GM12865 (cell line): ENCODE data around the gene GPC6.

Experiments used
- DNase-seq: peaks from one replicate; pipeline ENCODE4 v3.0.0; 2010; ENCODE audit warnings: low read depth
- H3K4me3 ChIP-seq: 2 replicates; pipeline ENCODE4 v1.5.1; 2011; ENCODE audit warnings: mild to moderate bottlenecking, low read depth, low read length, control low read depth
- CTCF ChIP-seq: IDR thresholded peaks from 2 replicates; pipeline ENCODE4 v1.5.1; 2011; ENCODE audit warnings: low read length, control low read depth, low read depth, inconsistent platforms; ENCODE audit not compliant: insufficient read depth; ENCODE audit errors: missing control alignments

The GPC6 gene

DNA sequence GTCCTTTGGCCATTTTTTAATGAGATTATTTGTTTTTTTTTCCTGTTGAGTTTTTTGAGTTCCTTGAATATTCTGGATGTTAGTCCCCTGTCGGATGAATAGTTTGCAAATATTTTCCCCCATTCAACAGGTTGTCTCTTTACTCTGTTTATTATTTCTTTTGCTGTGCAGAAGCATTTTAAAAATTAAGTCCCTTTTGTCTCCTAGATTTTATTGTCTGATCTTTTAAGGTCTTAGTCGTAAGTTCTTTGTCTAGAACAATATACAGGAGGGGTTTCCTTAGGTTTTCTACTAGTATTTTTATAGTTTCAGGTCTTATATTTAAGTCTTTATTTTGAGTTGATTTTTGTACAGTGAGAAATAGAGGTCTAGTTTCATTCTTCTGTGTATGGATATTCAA is 284.4 kb downstream of the GPC6 start:
- TF ChIP-seq CTCF = no peak
- DNase-seq = no peak

GRCh38 chr13:93515267-93515666 is 288.7 kb downstream of the GPC6 start:
- H3K4me3 ChIP-seq = no peak overlapping the region
- TF ChIP-seq CTCF = no peak
- DNase-seq = no peak

More for the DNA sequence above, 284.4 kb downstream of the GPC6 start:
- no peak overlapping the region for H3K4me3 ChIP-seq

- no peak for TF ChIP-seq CTCF
- H3K4me3 ChIP-seq = no peak overlapping the region
- no peak for DNase-seq
These were observed 291.1 kb downstream of the GPC6 start for GRCh38 chr13:93517658-93518057.

DNA sequence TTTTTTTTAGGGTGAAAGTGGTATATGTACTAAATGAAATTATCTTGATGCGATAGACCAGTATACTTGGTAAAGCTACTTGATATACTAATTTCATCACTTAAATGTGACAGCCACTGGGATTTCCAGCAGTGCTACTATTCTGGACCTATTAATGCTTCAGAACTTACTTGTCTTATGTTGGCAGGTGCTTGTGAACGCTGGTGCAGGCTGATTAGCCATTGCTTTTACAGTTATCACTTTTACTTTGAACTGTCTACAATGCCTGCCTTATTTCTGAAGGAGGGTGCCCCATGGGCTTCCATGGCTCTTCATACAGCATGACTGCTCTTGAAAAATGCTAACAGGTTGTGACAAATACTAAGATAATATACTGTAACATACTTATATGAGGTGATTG is 294.7 kb downstream of the GPC6 start:
- DNase-seq = no peak
- no peak for TF ChIP-seq CTCF
- no peak overlapping the region for H3K4me3 ChIP-seq

- DNase-seq = no peak
These were observed 295.9 kb downstream of the GPC6 start for GRCh38 chr13:93522501-93522900.

GRCh38 chr13:93525087-93525486 is 298.5 kb downstream of the GPC6 start:
- H3K4me3 ChIP-seq = no peak overlapping the region
- no peak for TF ChIP-seq CTCF

More at GRCh38 chr13:93522501-93522900, 295.9 kb downstream of the GPC6 start:
- H3K4me3 ChIP-seq = no peak overlapping the region
- TF ChIP-seq CTCF = no peak

GRCh38 chr13:93527748-93528297 is 301.2 kb downstream of the GPC6 start:
- no peak for DNase-seq
- no peak overlapping the region for H3K4me3 ChIP-seq
- TF ChIP-seq CTCF = no peak

More at GRCh38 chr13:93525087-93525486, 298.5 kb downstream of the GPC6 start:
- no peak for DNase-seq
